Measurements from ENCODE around the gene DUSP22.

DNA sequence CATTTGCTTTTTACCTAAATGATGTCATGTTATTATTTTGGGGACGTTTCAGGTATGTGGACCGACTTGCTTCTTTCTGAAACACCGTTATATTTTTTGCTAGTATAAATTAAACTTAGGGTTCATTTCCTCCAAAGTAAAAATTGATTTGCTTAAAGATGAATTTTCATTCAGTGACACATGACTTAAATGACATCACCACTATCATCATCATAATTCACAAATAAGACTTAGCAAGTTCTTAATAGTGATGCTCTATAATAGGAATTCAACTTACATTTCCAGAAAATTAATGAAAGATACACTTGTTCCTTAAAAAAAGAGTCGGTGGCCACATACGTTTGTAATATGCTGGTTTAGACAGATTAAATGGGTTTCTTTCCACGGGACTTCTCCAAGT lies 108.5 kb downstream of the DUSP22 start:
- TF ChIP-seq EP300 (IDR thresholded peaks at IDR 0.05) (no peak), CTCF (IDR thresholded peaks at IDR 0.05) (no peak)

Data from tibial nerve (tissue), 4 donors.